ENCODE measurements around the gene ANO7.
"Not testable (repeated sequence)": the region's sequence is repeated elsewhere in the genome, so short reads cannot be mapped to it uniquely, and the experiment has no call there.

ANO7 gene

DNA sequence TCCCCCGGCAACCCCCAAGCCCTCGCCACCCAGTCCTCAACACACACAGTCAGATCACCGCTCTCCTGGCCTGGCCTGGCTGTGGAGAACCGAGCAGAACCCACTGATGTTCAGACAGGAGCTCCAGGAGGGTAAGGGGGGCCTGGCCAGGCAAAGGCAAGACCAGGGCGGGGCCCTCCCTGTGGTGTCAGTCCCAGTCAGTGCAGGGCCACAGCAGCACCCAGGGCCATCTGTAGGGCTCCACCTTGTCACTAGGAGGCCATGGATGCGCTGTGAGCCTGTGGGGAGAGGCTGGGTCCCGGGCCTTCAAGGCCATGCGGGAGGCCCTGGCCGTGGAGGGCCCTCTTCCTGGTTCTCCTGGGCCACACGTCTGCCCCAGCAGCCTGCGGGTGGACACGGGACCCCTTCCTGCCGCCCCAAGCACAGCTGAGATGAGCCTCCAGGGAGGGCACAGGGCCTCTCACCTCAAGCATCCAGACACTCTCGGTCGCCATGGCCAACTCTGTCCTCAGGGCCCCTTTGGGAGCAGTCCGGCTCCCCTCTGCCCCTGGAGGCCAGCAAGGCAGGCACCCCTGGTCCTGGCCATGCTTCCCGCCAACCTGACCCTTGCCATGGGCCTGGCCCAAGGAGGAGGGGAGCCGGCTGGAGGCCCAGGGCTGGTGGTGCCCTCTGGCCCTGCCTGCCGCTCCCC lies 2.0 kb downstream of the ANO7 start:
- DNase-seq (ENCODE audit: low read depth) = no peak

DNA sequence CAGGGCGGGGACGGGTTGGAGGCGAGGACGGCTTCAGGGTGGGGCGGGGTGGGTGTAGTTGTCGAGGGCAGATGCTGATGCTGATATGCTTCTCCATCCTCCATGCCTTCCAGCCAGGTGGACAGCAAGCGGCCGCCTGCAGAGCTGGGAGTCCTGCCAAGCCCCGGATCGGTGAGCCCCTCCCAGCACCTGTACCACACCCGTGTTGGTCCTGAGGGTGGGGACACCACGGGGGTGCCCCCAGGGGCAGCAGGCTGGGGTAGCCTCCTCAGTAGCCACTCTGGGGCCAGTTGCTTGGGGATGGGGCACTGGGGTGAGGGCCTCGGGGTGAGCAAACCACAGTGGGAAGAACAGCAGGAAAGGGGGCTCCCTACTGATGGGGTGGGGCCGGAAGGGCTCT lies 2.6 kb downstream of the ANO7 start:
- DNase-seq (ENCODE audit: low read depth) = no peak

DNA sequence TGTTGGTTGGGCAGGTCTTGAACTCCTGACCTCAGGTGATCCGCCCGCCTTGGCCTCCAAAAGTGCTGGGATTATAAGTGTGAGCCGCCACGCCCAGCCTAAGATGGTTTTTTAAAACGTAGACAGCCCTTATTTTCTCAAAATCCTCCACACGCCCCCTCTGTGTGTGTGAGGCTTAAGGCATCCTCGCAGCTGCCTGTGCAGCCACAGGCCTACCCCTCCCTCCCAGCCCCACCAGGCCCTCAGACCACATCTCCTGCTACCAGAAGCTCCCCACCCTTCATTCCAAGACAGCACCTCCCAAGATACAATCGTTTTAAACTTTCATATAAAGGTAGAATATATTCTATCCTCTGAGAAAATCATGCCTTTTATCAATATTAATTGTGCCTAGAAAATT lies 4.8 kb downstream of the ANO7 start:
- DNase-seq (ENCODE audit: low read depth) = no peak

DNA sequence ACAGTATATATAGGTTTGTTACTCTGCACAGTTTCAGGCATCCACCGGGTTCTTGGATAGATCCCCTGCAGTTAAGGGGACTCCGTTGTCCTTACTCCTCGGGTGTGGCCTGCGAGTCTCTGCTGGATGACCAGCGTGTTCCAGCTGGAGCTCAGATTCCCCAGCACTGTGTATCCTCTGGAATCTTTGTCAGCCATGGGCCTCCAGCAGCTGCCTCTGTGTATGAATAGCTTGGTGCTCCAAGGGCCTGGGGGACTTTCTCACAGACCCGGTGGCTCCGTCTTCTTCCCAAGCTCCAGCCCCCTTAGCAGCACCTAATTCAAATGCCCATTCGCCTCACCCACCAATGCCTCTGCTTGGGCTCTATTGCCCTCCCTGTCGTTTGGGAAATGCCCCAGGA lies 6.3 kb downstream of the ANO7 start:
- DNase-seq (ENCODE audit: low read depth) = no peak

DNA sequence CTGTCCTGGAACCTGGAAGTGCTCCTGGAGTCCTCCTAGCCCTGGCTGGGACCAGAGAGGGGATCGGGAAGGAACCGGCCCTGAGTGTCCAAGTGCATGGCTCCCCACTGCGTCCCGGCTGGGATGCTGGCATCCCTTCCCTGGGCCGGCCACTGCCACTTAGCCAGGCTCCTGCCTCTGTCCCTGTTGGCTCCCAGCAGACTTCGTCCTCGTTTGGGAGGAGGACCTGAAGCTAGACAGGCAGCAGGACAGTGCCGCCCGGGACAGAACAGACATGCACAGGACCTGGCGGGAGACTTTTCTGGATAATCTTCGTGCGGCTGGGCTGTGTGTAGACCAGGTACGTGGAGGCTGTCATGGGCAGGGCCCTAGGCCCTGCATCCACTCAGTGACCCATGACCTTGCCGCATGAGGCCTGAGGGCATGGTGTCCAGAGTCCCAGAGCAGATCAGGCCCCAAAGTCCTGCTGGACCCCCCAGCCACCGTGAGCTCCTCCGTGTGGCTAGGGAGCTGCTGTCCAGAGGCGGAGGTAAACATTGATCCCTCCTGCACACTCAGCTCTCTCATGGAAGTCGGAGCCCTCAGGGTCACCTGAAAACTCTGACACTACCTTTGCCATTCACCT lies 7.1 kb downstream of the ANO7 start:
- no peak for DNase-seq (ENCODE audit: low read depth)

DNA sequence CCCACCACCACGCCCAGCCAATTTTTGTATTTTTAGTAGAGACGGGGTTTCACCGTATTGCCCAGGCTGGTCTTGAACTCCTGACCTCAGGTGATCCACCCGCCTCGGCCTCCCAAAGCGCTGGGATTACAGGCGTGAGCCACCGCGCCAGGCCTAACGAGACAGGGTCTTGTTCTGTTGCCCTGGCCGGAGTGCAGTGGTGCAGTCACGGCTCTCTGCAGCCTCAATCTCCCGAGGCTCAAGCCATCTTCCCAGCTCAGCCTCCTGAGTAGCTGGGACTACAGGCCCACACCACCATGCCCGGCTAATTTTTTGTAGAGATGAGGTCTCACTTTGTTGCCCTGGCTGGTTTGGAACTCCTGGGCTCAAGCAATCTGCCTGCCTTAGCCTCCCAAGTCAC lies 8.8 kb downstream of the ANO7 start:
- not testable (repeated sequence) for DNase-seq (ENCODE audit: low read depth)

DNA sequence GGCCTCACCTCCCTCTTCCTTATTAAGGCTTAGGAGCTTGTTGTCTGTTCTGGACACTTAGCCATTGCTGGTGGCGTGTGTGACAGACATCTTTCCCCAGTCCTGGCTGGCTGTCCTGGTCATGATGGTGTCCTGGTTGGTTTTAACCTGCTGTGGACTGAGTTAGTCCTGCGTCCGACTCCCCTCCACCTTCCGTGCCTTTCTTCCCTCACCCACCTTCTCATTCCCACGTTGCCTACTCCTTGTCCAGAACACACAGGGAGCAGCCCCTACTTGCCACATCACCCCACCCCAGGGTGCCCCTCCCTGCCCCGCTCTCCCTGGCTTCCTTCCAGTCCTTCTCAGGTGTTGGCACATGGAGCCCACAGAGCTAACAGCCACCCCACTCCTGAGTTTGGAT lies 9.5 kb downstream of the ANO7 start:
- DNase-seq (ENCODE audit: low read depth) = no peak

DNA sequence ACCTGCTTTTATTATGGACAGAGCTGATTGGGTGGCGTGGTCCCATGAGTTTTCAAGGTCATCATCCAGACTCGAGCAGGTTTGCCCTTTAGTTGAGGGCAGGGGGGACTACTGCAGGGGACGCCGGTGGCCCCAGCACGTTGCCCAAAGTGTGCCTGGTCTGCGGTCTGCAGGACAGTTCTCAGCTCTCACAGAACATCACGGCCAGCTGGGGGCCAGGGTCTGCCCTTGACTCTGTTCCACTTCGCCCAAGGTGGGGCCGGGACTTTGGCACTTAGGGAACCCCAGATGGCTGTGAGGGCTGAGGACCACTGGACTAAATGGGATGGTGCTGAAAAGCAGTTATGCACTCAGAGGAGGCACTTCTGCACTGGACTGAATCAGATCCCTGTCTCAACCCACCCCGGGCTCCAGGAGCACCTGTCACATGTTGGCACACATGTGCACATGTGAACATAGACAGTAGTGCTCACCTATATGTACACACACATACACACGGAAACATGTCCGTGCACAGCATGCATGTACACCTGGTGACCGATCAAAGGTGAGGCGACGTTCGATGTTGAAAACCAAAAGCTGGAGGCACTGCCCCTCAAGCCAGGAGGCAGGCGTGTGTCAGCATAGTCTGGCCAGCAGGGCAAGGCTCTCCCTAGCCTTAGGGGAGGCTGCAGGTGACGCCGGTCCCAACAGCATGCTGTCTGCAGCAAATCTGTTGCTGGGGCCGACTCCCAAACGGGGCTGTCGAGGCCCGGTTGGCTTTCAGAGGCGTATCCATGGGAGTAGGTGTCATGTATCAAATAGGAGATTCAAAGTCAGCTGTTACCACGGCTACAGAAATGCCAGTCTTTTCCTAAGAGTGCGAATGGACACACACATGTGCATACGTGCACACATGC lies 10.2 kb downstream of the ANO7 start:
- DNase-seq (ENCODE audit: low read depth) = no peak

DNA sequence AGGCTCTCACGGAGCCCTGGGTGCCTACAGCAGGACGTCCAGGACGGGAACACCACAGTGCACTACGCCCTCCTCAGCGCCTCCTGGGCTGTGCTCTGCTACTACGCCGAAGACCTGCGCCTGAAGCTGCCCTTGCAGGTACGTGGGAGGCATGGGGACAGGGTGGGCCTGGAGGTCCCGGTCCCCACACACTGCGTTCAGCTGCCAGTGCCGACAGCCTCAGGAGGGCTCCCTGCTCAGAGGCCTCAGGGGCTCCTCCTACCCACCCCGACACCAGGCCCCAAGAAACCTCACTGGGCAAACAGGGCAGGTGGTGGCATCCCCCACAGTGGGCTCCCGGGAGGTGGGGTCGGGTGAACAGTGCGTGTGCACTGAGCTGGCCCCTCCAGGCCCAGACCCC lies 10.8 kb downstream of the ANO7 start:
- no peak for DNase-seq (ENCODE audit: low read depth)

DNA sequence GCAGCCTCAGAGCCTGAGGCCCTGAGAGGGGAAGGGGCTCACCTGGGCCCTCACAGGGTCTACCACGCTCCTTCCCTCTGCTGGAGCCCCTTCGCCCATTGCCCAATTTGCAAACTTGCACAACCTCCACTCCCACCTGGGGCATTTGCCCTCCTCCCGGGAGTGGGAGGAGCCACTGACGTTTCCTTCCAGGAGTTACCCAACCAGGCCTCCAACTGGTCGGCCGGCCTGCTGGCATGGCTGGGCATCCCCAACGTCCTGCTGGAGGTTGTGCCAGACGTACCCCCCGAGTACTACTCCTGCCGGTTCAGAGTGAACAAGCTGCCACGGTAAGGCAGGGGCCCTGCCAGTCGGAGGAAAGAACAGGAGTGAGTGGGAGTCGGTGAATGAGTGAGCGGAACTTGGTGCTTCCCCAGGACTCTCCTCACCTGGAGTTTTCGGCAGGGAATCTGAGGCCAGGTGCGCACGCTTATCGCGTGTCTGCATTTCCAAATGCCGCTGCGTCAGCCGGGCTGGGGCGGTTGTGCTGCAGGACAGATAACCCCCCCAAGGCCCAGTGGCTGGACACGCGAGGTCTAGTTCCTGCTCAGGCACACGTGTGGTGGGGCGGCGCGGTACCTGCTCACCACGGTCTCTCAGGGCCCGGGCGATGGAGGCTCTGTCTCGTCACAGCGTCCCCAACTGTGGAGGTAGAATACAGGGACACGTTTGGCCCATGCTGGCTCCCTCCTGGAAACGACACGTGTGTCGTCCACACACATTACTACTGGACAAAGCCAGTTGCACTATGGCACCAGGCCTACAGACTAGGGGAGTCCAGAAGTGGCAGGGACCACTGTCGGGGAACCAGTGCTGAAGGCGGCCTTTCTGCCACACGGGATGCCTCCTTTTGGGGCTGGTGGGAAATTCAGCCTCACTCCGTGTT lies 11.7 kb downstream of the ANO7 start:
- no peak for DNase-seq (ENCODE audit: low read depth)

DNA sequence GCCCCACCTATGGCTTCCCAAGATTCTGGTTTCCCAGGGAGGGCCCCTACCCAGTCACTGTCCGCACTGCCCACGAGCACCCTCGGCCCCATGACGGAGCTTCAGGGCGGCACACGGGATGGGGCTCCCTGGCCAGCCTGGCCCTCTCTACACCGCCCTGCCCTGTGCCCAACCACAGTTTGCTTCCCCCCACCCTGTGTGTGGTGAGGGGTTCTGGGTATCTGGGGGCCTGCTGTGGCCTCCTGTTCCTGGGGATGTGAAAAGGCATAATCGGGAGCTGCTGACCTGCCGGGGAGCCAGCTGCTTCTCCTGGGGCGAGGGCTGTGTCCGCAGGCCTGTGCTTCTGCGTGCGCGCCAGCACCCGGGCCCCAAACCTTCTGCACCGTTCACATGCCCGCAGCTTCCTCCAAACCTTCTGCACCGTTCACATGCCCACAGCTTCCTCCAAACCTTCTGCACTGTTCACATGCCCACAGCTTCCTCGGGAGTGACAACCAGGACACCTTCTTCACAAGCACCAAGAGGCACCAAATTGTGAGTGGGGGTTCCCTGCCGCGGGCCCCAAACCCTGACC lies 12.4 kb downstream of the ANO7 start:
- DNase-seq (ENCODE audit: low read depth) = no peak

DNA sequence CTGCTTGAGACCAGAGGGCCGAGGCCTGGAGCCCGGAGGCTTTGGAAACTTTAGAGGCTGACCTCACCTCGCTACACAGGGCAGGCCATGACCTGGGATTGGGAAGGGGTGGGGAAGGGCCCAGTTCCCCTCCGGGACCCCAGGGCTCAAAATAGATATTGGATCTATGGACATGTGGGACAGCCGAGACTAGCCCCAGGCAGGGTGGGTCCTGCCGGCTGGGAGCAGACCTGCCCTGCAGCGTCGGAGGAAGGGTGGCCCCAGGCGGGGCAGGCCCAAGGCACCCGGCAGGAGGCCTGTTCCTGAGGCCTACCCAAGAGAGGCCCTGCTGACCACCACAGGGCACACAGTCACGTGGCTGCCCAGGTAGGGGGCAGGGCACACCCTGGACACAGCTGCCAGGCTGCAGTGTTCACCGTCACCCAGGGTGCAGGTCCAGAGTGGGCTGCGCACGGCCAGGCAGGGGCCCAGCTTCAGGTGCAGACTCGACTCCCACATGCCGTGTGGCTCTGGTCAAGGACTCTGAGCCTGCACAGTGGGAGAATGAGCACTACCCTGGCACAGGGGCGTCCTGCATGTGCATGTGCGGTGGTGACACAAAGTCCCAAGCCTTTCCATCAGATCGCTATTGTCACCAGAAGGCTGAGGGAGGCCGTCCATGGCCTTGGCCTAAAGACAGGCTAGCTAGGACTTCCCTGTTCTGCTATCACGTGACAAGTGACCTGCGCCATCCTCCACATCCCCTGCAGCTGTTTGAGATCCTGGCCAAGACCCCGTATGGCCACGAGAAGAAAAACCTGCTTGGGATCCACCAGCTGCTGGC lies 13.2 kb downstream of the ANO7 start:
- no peak for DNase-seq (ENCODE audit: low read depth)

DNA sequence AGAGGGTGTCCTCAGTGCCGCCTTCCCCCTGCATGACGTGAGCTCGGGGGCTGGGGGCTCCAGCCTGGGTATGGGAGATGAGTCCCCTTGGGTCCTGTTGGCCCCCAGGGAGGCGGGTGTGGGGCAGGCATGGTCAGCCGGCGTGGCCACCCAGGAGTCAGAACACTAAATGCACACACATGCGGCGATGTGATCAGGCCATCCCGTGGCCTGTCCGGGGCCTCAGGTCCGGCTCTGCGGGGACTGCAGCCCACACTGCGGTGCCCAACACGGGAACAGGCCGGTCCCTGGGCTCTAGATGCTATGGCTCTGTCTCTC lies 13.8 kb downstream of the ANO7 start:
- no peak for DNase-seq (ENCODE audit: low read depth)

DNA sequence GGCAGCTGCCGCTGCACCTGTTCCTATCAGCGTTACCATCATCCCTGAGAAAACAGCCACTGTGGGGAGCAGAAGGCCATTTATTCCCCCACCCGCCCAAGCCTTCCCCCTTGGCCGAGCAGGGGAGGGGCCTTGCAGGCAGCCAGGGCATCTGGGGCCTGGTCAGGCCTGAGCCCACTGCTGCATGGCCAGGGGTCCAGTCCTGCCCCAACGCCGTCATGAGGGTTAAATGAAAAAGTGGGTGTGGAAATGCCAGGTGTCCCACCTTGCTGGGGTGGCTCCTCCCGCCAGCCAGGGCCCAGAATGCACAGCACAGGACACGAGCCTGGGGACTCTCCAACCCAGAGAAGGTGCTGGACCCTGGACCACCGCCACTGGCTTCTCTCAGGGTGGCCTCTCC lies 14.2 kb downstream of the ANO7 start:
- DNase-seq (ENCODE audit: low read depth) = no peak

DNA sequence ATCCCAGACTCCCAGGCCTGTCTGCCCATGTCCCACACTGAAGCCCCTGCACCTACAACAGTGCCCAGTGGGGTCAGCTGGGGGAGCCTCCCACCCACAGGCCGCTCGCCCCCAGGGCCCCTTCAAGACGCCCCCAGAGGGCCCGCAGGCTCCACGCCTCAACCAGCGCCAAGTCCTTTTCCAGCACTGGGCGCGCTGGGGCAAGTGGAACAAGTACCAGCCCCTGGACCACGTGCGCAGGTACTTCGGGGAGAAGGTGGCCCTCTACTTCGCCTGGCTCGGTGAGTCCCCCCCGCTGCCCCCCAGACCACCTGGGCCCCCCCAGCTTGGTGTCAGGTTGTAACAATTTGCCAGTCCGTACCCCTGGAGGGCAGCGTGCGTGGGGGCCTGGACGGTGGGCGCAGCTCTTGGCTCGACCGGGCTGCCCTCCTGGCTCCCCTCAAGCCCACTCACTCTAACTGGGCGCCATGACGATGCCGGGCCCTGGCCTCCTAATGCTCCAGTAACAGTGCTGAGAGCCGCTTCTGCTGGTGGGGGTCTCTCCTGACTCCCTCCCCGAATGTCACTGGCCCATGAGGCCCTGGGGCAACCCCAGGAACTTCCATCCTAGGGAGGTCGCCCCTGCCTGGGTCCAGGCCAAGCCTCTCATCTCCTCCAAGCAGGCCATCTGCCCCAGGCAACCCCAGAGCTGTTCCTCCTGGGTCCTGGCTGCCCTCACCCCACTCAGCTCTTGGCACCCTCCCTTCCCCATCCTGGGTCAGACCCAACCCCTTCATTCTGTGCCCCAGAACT lies 14.9 kb downstream of the ANO7 start:
- DNase-seq (ENCODE audit: low read depth) = no peak

DNA sequence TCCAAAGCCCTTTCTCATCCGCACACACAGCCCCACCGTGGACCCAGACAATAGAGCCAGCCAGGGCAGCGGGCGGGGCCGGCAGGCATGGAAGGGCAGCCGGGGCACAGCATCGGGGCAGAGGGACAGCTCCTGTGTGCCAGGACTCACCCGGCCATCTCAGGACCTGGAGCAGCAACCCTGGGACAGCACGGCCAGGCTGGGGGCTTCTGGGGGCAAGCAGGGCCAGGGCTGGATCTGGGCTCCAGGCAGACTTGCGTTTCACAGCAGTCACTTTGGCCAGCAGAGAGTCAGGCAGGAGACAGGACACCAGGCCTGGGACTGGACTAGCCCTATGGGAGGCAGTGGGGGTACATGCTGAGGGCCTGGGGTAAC lies 15.5 kb downstream of the ANO7 start:
- no peak for DNase-seq (ENCODE audit: low read depth)

DNA sequence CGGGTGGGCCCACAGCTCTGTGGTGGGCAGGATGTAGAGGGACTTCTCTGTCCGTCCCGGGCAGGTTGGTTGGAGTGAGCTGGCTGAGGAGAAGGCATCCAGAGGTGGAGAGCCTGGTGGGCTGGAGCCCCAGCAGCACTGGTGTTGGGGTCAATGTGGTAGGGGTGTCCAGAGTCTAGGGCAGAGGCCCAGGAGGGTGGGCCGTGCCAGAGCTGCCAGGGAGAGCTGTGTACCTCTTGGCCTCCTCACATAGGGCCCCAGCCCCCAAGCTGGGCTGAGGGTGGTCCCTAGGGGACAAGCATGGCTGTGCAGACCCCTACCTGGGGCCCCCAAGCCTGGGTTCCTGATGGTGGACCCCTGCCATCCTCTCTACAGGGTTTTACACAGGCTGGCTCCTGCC lies 16.0 kb downstream of the ANO7 start:
- no peak for DNase-seq (ENCODE audit: low read depth)

DNA sequence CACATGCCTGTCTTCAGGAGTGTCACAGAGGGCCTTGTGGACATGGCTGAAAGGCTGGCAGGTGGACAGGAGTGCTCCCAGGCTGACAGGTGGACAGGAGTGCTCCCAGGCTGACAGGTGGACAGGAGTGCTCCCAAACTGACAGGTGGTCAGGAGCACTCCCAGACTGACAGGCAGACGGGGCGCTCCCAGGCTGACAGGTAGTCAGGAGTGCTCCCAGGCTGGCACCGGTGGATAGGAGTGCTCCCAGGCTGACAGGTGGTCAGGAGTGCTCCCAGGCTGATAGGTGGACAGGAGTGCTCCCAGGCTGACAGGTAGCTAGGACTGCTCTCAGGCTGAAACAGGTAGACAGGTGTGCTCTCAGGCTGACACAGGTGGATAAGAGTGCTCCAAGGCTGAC lies 16.6 kb downstream of the ANO7 start:
- no peak for DNase-seq (ENCODE audit: low read depth)

DNA sequence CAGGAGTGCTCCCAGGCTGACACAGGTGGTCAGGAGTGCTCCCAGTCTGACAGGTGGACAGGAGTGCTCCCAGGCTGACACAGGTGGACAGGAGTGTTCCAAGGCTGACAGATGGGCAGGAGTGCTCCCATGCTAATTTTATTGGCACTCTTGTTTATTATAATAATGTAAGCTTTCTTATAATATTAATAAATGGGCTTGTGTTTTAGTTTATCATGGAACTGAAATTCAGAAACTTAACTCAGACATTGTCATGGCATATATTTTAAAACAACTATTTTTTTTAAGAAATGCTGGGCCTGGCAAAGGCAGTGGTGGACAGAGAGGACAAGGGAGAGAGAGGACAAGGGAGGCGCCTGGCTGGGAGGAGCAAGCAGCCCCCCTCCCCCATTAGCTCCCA lies 18.7 kb downstream of the ANO7 start:
- no peak for DNase-seq (ENCODE audit: low read depth)

DNA sequence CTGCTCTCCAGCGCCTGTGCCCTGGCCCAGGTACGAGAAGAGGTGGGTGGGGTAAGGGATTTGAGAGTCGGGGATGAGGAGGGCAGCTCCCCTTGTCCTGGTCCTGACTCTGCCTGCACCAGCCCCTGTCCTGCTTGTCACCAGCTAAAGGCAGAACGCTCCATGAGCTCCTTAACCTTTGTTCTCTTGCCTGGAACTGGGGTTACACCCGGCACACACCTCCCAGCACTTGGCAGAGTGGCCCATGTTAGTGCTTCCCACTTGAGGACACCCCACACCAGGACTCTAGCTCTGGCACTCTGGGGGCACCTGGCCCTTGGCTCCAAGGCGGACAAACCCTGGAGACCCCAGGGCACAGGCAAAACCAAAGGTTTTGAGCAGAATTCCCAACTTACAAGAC lies 19.2 kb downstream of the ANO7 start:
- no peak for DNase-seq (ENCODE audit: low read depth)
